ENCODE measurements around the gene WNK2. TPM values are rescaled to one million over a fixed set of nuclear protein-coding genes. Genes with fewer than 3 reads are reported as not detected.

Gene WNK2
- total and polyA plus RNA-seq, 9 donors, result 7.4 to 20.7 (median 14.9) TPM

- no peaks in the 10 kb centered on the region for H3K9me3 ChIP-seq (replicated peaks; ENCODE audit: control insufficient read depth, low read depth, low read length)
- no peak for DNase-seq
- H3K4me3 ChIP-seq (ENCODE audit: low read length), result no peak overlapping the region
- no peaks in the 10 kb centered on the region for H3K36me3 ChIP-seq (ENCODE audit: control insufficient read depth, insufficient read depth, low read length)
- H3K27ac ChIP-seq (ENCODE audit: low read length), result no peak overlapping the region
- H3K27me3 ChIP-seq (ENCODE audit: control insufficient read depth, insufficient read depth, low read length), result no peaks in the 10 kb centered on the region
- peaks cover 2% of the 10 kb centered on the region for H3K4me1 ChIP-seq (ENCODE audit: control insufficient read depth, insufficient read depth, low read length)
- WGBS (ENCODE audit: insufficient coverage), result 88% methylated on average over 9 of the region's 14 CpGs
Measured at GRCh38 chr9:93254061-93254481, 70.1 kb downstream of the WNK2 start.

- no peaks in the 10 kb centered on the region for H3K36me3 ChIP-seq (ENCODE audit: control insufficient read depth, insufficient read depth, low read length)
- H3K4me3 ChIP-seq (ENCODE audit: low read length), result no peak overlapping the region
- H3K4me1 ChIP-seq (ENCODE audit: control insufficient read depth, insufficient read depth, low read length), result peaks cover 2% of the 10 kb centered on the region
- H3K27me3 ChIP-seq (ENCODE audit: control insufficient read depth, insufficient read depth, low read length), result no peaks in the 10 kb centered on the region
- WGBS (ENCODE audit: insufficient coverage), result 71% methylated on average over 4 of the region's 7 CpGs
- H3K9me3 ChIP-seq (replicated peaks; ENCODE audit: control insufficient read depth, low read depth, low read length), result no peaks in the 10 kb centered on the region
- H3K27ac ChIP-seq (ENCODE audit: low read length), result no peak overlapping the region
- no peak for DNase-seq
Measured at GRCh38 chr9:93254806-93255493, 71.0 kb downstream of the WNK2 start.

GRCh38 chr9:93255494-93255867 lies 71.5 kb downstream of the WNK2 start:
- Histone ChIP-seq H3K4me1 (ENCODE audit: control insufficient read depth, insufficient read depth, low read length) (peaks cover 2% of the 10 kb centered on the region), H3K4me3 (ENCODE audit: low read length) (no peak overlapping the region), H3K9me3 (replicated peaks; ENCODE audit: control insufficient read depth, low read depth, low read length) (no peaks in the 10 kb centered on the region), H3K27ac (ENCODE audit: low read length) (no peak overlapping the region), H3K36me3 (ENCODE audit: control insufficient read depth, insufficient read depth, low read length) (peaks cover under 1% of the 10 kb centered on the region), H3K27me3 (ENCODE audit: control insufficient read depth, insufficient read depth, low read length) (no peaks in the 10 kb centered on the region)
- DNase-seq, result no peak
- WGBS (ENCODE audit: insufficient coverage), result 87% methylated on average over 6 of the region's 7 CpGs

GRCh38 chr9:93255994-93256877 lies 72.3 kb downstream of the WNK2 start:
- no peak for DNase-seq
- 89% methylated on average over 21 of the region's 22 CpGs for WGBS (ENCODE audit: insufficient coverage)
- Histone ChIP-seq H3K27me3 (ENCODE audit: control insufficient read depth, insufficient read depth, low read length) (no peaks in the 10 kb centered on the region), H3K4me3 (ENCODE audit: low read length) (no peak overlapping the region), H3K9me3 (replicated peaks; ENCODE audit: control insufficient read depth, low read depth, low read length) (no peaks in the 10 kb centered on the region), H3K36me3 (ENCODE audit: control insufficient read depth, insufficient read depth, low read length) (peaks cover 2% of the 10 kb centered on the region), H3K4me1 (ENCODE audit: control insufficient read depth, insufficient read depth, low read length) (peaks cover 2% of the 10 kb centered on the region), H3K27ac (ENCODE audit: low read length) (no peak overlapping the region)

- 83% methylated on average over 17 of the region's 22 CpGs for WGBS (ENCODE audit: insufficient coverage)
- H3K27ac ChIP-seq (ENCODE audit: low read length), result no peak overlapping the region
- H3K9me3 ChIP-seq (replicated peaks; ENCODE audit: control insufficient read depth, low read depth, low read length), result no peaks in the 10 kb centered on the region
- no peak for DNase-seq
- H3K4me1 ChIP-seq (ENCODE audit: control insufficient read depth, insufficient read depth, low read length), result peaks cover 2% of the 10 kb centered on the region
- peaks cover 2% of the 10 kb centered on the region for H3K36me3 ChIP-seq (ENCODE audit: control insufficient read depth, insufficient read depth, low read length)
- no peaks in the 10 kb centered on the region for H3K27me3 ChIP-seq (ENCODE audit: control insufficient read depth, insufficient read depth, low read length)
- H3K4me3 ChIP-seq (ENCODE audit: low read length), result no peak overlapping the region
Measured at GRCh38 chr9:93256878-93257807, 73.2 kb downstream of the WNK2 start.

- Histone ChIP-seq H3K9me3 (replicated peaks; ENCODE audit: control insufficient read depth, low read depth, low read length) (no peaks in the 10 kb centered on the region), H3K4me3 (ENCODE audit: low read length) (no peak overlapping the region), H3K27me3 (ENCODE audit: control insufficient read depth, insufficient read depth, low read length) (no peaks in the 10 kb centered on the region), H3K4me1 (ENCODE audit: control insufficient read depth, insufficient read depth, low read length) (peaks cover 6% of the 10 kb centered on the region), H3K27ac (ENCODE audit: low read length) (no peak overlapping the region), H3K36me3 (ENCODE audit: control insufficient read depth, insufficient read depth, low read length) (peaks cover 2% of the 10 kb centered on the region)
- no peak for DNase-seq
- 80% methylated on average over 11 of the region's 12 CpGs for WGBS (ENCODE audit: insufficient coverage)
Measured at GRCh38 chr9:93257808-93258331, 73.9 kb downstream of the WNK2 start.

GRCh38 chr9:93258419-93258817 lies 74.5 kb downstream of the WNK2 start:
- Histone ChIP-seq H3K27ac (ENCODE audit: low read length) (no peak overlapping the region), H3K9me3 (replicated peaks; ENCODE audit: control insufficient read depth, low read depth, low read length) (no peaks in the 10 kb centered on the region), H3K4me1 (ENCODE audit: control insufficient read depth, insufficient read depth, low read length) (peaks cover 10% of the 10 kb centered on the region), H3K36me3 (ENCODE audit: control insufficient read depth, insufficient read depth, low read length) (peaks cover 2% of the 10 kb centered on the region), H3K27me3 (ENCODE audit: control insufficient read depth, insufficient read depth, low read length) (no peaks in the 10 kb centered on the region), H3K4me3 (ENCODE audit: low read length) (no peak overlapping the region)
- DNase-seq, result no peak
- 80% methylated on average over 2 of the region's 4 CpGs for WGBS (ENCODE audit: insufficient coverage)

- H3K4me3 ChIP-seq (ENCODE audit: low read length), result no peak overlapping the region
- peaks cover 10% of the 10 kb centered on the region for H3K4me1 ChIP-seq (ENCODE audit: control insufficient read depth, insufficient read depth, low read length)
- no peaks in the 10 kb centered on the region for H3K9me3 ChIP-seq (replicated peaks; ENCODE audit: control insufficient read depth, low read depth, low read length)
- H3K27ac ChIP-seq (ENCODE audit: low read length), result no peak overlapping the region
- no peaks in the 10 kb centered on the region for H3K27me3 ChIP-seq (ENCODE audit: control insufficient read depth, insufficient read depth, low read length)
- H3K36me3 ChIP-seq (ENCODE audit: control insufficient read depth, insufficient read depth, low read length), result peaks cover 2% of the 10 kb centered on the region
- WGBS (ENCODE audit: insufficient coverage), result 86% methylated on average over 27 of the region's 33 CpGs
- DNase-seq, result no peak
Measured at GRCh38 chr9:93258818-93259489, 75.0 kb downstream of the WNK2 start.

- DNase-seq, result no peak
- Histone ChIP-seq H3K4me1 (ENCODE audit: control insufficient read depth, insufficient read depth, low read length) (peaks cover 10% of the 10 kb centered on the region), H3K36me3 (ENCODE audit: control insufficient read depth, insufficient read depth, low read length) (peaks cover 6% of the 10 kb centered on the region), H3K9me3 (replicated peaks; ENCODE audit: control insufficient read depth, low read depth, low read length) (no peaks in the 10 kb centered on the region), H3K27me3 (ENCODE audit: control insufficient read depth, insufficient read depth, low read length) (no peaks in the 10 kb centered on the region), H3K4me3 (ENCODE audit: low read length) (no peak overlapping the region), H3K27ac (ENCODE audit: low read length) (no peak overlapping the region)
- WGBS (ENCODE audit: insufficient coverage), result 80% methylated on average over 16 of the region's 20 CpGs
Measured at GRCh38 chr9:93259490-93260262, 75.7 kb downstream of the WNK2 start.
